HAP-1 (cell line): ENCODE results near the gene HIVEP3.

ENCODE experiments used
- DNase-seq, 2 experiments: peaks; one replicate each; pipeline ENCODE4 v3.0.0-alpha.2; 2016 to 2020; ENCODE audit warnings: low spot score in 2 of 2
- H3K27me3 ChIP-seq: fragments of 250-450 bp; sonication (Bioruptor Pico); 2 replicates; pipeline ENCODE4 v1.5.1; 2020; ENCODE audit warnings: low read depth, mild to moderate bottlenecking, moderate library complexity
- H3K36me3 ChIP-seq: fragments of 250-450 bp; sonication (Bioruptor Pico); replicated peaks from 2 replicates; pipeline ENCODE4 v1.5.1; 2020; ENCODE audit warnings: mild to moderate bottlenecking
- H3K4me1 ChIP-seq: fragments of 250-450 bp; sonication (Bioruptor Pico); 2 replicates; pipeline ENCODE4 v1.5.1; 2020; ENCODE audit warnings: mild to moderate bottlenecking
- H3K4me3 ChIP-seq: fragments of 250-450 bp; sonication (Bioruptor Pico); 2 replicates; pipeline ENCODE4 v1.5.1; 2020; ENCODE audit warnings: mild to moderate bottlenecking, moderate library complexity
- H3K9me3 ChIP-seq: fragments of 250-450 bp; sonication (Bioruptor Pico); 2 replicates; pipeline ENCODE4 v1.5.1; 2020; ENCODE audit warnings: mild to moderate bottlenecking, moderate library complexity
- in situ Hi-C: fragments of 300-500 bp; cut with MboI; formaldehyde crosslinking; loops from 3 replicates; pipeline ENCODE4 v1.14.3; 2020; ENCODE audit warnings: low sequenced_read_pairs, inconsistent platforms, mixed read lengths

The HIVEP3 gene

DNA sequence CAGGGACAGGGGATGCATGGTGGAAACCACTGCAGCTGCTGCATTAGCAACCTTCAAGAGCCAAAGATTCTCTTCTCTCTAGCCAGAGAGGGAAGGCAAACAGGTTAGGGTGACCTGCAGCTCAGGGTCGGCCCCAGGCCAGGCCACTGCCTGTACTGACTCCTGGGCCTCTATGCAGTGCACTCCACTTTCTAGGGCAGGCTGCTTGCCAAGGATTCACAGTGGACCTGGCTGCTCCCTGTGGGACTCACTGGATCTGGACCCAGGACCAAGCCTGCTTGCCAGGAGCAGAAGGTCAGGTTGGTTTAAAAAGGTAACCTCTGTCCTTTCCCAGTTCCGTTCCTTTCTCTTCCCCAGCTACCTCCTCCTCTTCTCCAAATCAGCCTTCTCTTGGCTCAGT lies 52.4 kb downstream of the HIVEP3 start:
- no peak overlapping the region for H3K4me3 ChIP-seq
- no peak for DNase-seq
- peaks cover 28% of the 10 kb centered on the region for H3K4me1 ChIP-seq
- no peaks in the 10 kb centered on the region for H3K27me3 ChIP-seq
- H3K9me3 ChIP-seq, result no peaks in the 10 kb centered on the region
- in situ Hi-C loops, result no loop called here
- H3K36me3 ChIP-seq, result no peaks in the 10 kb centered on the region; the same call in 1 of the 2 replicates

DNA sequence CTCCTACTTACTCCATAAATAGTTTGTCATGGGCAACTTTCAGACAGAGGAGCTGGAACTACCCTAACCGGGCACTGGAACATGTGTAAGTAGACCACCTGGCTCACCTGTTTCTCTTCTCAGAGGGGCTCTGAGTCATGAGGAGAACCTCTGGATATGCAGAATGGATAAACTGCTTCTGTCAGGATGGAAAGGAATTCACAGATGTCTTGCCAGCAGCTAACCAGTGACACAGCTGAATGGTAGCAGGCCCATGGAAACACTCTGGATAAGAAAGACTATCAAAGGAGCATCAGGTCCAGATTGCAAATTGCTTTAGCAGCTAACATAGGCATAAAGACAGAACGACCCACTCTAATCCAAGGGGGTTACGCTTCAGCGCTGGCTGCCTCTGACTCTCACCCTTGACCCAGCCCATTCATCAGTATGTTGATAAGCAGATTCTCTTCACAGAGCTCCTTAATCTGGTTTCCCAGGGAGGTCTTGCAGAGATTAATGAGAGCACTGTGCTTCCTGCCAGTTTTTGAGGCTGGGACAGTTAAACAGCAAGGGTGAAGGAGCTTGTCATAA lies 54.2 kb downstream of the HIVEP3 start:
- Histone ChIP-seq H3K4me1 (peaks cover 12% of the 10 kb centered on the region), H3K9me3 (no peaks in the 10 kb centered on the region), H3K27me3 (no peaks in the 10 kb centered on the region), H3K36me3 (no peaks in the 10 kb centered on the region; the same call in 1 of the 2 replicates), H3K4me3 (no peak overlapping the region)
- DNase-seq, result no peak
- in situ Hi-C loops, result no loop called here

DNA sequence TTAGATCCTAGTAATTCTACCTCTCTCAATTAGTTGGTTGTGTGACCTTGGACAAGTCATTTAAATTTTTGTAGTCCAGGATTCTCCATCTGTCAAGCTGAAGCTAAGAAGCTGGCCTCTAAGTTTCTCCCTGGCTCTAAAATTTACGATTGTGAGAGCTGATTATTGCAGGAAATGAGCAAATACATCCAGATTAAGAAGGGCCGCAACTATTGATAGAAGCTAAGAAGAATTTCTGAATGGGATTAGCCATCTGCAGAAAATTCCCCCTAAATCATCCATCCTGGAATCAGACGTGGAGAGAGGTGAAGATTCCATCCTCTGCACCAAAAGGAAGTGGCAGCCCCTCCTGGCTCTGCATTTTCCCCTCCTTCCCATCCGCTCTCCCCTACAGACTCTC lies 55.0 kb downstream of the HIVEP3 start:
- DNase-seq, result no peak
- H3K36me3 ChIP-seq, result no peaks in the 10 kb centered on the region
- no peaks in the 10 kb centered on the region for H3K9me3 ChIP-seq
- H3K27me3 ChIP-seq, result no peaks in the 10 kb centered on the region
- in situ Hi-C loops, result no loop called here
- peaks cover 11% of the 10 kb centered on the region for H3K4me1 ChIP-seq
- H3K4me3 ChIP-seq, result no peak overlapping the region

DNA sequence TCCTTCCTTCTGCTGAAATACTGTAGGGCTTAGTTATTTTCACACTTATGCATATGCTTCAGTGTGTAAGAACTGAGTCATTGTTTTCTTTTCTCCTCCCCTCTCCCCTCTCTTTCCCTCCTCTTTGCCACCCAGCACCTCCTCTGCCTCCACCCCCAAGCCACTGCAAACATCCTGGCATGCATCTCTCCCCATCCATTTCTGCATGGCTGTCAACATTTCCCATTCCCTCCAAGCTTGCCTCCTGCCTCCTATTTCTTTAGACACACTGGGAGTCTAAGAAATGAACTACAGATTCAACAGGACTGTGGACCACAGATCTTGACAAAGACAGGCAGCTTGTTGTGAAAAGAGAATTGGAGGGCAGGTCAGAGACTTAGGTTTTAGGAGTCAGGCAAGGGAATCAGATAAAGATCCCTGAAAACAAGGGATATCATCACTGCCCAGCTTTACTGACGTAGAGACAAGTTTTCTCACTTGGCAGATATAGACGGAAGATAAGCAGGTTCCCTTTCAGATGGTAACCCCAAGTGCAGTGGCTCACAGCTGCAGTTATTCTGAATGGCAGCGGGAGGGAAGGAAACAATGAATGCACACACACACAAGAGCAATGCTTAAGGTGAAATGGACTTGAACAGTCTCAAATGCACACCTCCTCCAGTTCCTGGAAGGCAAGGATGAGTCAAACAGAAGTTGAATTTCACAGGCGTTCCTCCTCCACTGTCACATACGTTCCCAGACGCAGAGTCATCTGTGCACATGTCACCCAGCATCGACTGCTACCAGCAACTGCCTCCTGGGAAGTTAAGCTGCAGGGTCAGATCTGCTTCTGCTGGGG lies 56.1 kb downstream of the HIVEP3 start:
- Histone ChIP-seq H3K4me3 (no peak overlapping the region), H3K27me3 (no peaks in the 10 kb centered on the region), H3K36me3 (no peaks in the 10 kb centered on the region), H3K4me1 (peaks cover 11% of the 10 kb centered on the region), H3K9me3 (no peaks in the 10 kb centered on the region)
- no peak for DNase-seq
- in situ Hi-C loops, result no loop called here

DNA sequence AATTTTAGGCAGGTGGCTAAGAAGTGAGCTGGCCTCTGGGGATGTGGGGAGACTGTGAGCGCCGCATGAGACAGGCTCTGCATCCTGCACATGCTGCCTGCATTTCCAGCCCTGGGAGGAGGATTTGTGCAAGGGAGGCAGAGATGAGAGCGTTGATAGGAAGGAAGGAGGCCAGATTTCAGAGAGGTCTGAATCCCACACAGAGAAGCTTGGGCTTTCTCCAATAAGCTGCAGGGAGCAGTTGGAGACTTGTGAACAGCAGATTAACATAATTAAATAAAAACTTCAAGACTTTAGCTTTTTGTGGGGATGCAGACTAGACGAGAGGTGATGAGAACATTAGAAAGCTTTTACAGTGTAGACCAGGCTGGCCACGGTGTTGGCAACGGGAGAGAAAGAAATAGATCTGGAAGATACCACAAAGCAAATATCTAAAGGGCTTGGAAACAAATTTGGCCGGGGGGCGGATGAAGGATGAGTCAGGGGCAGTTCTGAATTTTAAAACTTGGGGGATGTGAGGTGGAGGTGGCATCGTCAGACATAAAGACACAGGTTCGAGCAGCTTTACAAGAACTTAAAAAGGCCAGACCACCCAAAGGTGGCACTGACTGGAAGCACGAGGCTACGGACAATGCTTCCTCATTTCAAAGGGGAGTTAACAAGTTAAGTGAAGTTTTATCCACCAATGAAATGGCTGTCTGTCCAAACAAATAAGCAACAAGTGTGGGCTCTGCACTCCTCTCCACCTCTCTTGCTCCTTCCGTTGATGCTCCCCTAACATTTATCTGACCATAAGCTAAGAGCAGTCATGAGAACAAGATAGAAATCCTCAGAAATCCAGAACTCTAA lies 57.0 kb downstream of the HIVEP3 start:
- Histone ChIP-seq H3K27me3 (no peaks in the 10 kb centered on the region), H3K36me3 (no peaks in the 10 kb centered on the region), H3K4me3 (no peak overlapping the region), H3K4me1 (peaks cover 11% of the 10 kb centered on the region), H3K9me3 (no peaks in the 10 kb centered on the region)
- in situ Hi-C loops, result no loop called here
- no peak for DNase-seq

- in situ Hi-C loops, result no loop called here
- Histone ChIP-seq H3K4me1 (peaks cover 11% of the 10 kb centered on the region), H3K4me3 (no peak overlapping the region), H3K27me3 (no peaks in the 10 kb centered on the region), H3K9me3 (no peaks in the 10 kb centered on the region), H3K36me3 (no peaks in the 10 kb centered on the region)
- DNase-seq, result no peak
Observed at GRCh38 chr1:41860771-41861170, 58.0 kb downstream of the HIVEP3 start.

GRCh38 chr1:41860214-41860613 lies 58.5 kb downstream of the HIVEP3 start:
- no peaks in the 10 kb centered on the region for H3K9me3 ChIP-seq
- peaks cover 11% of the 10 kb centered on the region for H3K4me1 ChIP-seq
- H3K4me3 ChIP-seq, result no peak overlapping the region
- H3K36me3 ChIP-seq, result no peaks in the 10 kb centered on the region
- no peak for DNase-seq
- in situ Hi-C loops, result no loop called here
- H3K27me3 ChIP-seq, result no peaks in the 10 kb centered on the region

DNA sequence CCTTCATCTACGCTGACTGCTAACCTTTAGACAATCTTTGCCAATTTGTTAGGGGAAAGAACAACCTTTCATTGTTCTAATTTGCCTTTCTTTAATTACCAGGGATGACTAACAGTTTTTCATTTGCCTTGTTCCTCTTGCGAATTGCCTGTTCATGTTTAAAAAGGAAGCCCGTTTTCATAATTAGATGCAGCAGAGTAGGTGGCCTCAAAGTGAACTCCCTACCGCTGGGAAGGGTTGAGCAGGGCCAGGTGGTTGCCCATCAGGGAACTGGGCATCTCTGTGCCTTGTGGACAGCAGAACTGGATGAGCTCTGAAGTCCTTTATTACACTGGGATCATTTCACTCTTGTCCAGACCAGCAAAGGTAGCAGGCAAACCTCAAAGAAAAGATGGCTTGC lies 59.0 kb downstream of the HIVEP3 start:
- Histone ChIP-seq H3K9me3 (no peaks in the 10 kb centered on the region), H3K4me3 (no peak overlapping the region), H3K27me3 (no peaks in the 10 kb centered on the region), H3K4me1 (peaks cover 11% of the 10 kb centered on the region), H3K36me3 (no peaks in the 10 kb centered on the region)
- in situ Hi-C loops, result no loop called here
- no peak for DNase-seq

DNA sequence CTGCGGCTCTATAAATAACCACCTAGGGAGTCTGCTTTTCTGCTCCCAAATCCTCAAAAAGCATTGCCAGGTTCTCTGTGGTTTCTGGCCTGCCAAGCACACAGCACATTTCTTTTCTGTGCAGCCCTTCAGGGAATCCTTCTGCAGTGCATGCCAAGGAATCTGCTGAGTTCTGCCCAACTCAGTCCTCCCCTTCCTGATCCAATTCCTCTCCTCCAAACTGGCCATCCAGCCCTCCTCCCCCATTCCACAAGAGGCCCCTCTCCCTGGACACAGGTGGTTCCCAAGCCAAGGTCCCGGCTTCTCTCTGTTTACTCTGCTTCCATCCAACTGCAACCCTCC lies 61.8 kb downstream of the HIVEP3 start:
- in situ Hi-C loops, result no loop called here

DNA sequence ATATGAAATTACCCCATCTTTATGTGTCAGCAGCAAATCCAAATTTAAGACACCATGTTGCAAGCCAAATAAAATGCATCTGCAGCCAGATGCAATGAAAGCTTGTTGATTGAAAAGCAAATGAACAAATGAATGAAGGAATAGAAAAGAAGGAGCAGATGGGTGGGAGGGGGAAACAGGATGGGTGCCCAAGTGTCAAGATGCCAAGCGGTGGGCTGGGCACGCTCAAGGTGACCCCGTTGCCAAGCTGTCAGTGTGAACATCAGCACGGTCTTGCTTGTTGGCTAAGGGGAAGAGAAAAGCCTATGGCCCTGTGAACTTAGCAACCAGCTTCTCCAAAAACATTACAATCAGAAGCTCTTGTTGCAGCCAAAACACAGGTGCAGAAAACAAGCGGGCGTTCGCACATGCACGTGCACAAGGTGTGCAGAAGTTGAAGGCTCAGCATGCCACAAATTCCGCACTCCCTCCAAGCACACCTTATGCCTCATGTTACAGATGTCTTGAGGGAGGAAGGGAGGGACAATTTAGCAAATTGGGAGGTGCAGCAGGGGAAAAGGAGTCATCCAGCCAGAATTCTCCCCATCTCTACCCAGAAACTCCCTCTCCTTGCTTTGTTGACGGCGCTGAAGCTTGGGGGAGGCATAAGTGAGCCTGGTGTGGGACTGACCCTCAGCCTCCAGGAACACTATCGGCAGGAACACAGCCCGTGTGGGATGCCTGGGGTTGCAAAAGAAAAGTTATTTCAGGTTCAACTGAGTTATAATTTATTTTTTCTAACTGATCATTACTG lies 62.4 kb downstream of the HIVEP3 start:
- in situ Hi-C loops, result no loop called here
- no peak for DNase-seq
- no peaks in the 10 kb centered on the region for H3K36me3 ChIP-seq

More for the DNA sequence above, 61.8 kb downstream of the HIVEP3 start:
- Histone ChIP-seq H3K27me3 (no peaks in the 10 kb centered on the region), H3K4me3 (no peak overlapping the region), H3K9me3 (no peaks in the 10 kb centered on the region), H3K4me1 (peaks cover 5% of the 10 kb centered on the region), H3K36me3 (no peaks in the 10 kb centered on the region)
- DNase-seq, result no peak

GRCh38 chr1:41855713-41856112 lies 63.0 kb downstream of the HIVEP3 start:
- H3K36me3 ChIP-seq, result no peaks in the 10 kb centered on the region
- H3K4me1 ChIP-seq, result no peaks in the 10 kb centered on the region

More for the DNA sequence above, 62.4 kb downstream of the HIVEP3 start:
- Histone ChIP-seq H3K4me1 (no peaks in the 10 kb centered on the region; the same call in 1 of the 2 replicates), H3K9me3 (no peaks in the 10 kb centered on the region), H3K4me3 (no peak overlapping the region), H3K27me3 (no peaks in the 10 kb centered on the region)

DNA sequence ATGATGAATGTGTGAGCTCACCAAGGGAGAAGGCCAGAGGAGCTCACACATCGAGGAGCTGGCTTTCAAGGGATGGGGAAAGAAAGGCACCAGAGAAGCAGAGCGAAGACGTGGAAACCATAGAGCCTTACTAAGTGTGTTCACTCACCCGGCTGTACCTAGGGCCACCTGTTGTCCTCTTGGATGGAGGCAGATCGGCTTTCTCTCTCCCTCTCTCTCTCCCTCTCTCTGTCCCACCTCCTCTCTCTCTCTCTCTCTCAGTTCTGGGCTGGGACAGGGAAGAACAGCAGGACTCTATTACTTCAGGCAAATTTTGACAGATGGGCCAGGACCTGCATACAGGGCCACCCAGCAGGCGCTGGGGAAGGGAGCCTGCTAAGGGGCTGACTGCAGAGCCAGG lies 64.8 kb downstream of the HIVEP3 start:
- H3K27me3 ChIP-seq, result no peaks in the 10 kb centered on the region
- H3K4me3 ChIP-seq, result no peak overlapping the region
- in situ Hi-C loops, result no loop called here
- no peaks in the 10 kb centered on the region for H3K9me3 ChIP-seq
- H3K36me3 ChIP-seq, result no peaks in the 10 kb centered on the region
- no peak for DNase-seq
- H3K4me1 ChIP-seq, result no peaks in the 10 kb centered on the region

More at GRCh38 chr1:41855713-41856112, 63.0 kb downstream of the HIVEP3 start:
- DNase-seq, result no peak
- no peaks in the 10 kb centered on the region for H3K9me3 ChIP-seq
- in situ Hi-C loops, result no loop called here
- no peaks in the 10 kb centered on the region for H3K27me3 ChIP-seq
- no peak overlapping the region for H3K4me3 ChIP-seq

DNA sequence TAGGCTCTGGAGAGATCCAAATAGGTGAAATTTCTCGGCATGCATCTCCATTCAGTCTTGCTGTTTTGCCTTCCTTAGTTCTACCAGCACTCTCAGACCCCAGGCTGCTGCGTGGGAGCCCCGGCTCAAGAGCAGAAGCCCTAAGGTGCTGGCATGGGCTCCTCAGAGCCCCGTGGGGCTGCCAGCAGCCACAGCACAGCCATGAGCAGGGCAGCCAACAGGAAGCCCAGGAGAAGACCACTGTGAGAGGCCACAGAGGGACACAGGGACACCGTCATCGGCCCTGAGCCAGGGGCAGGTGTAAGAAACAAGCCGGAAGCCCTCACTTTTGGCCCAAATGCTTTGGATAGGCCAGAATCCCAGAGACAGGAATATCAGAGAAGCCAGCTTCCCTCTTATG lies 66.6 kb downstream of the HIVEP3 start:
- H3K4me1 ChIP-seq, result no peaks in the 10 kb centered on the region

More for the DNA sequence above, 66.6 kb downstream of the HIVEP3 start:
- H3K27me3 ChIP-seq, result no peaks in the 10 kb centered on the region
- H3K4me3 ChIP-seq, result no peak overlapping the region
- no peak for DNase-seq
- H3K9me3 ChIP-seq, result no peaks in the 10 kb centered on the region
- H3K36me3 ChIP-seq, result no peaks in the 10 kb centered on the region
- in situ Hi-C loops, result no loop called here
